A549 (cell line): ENCODE data around the gene DHX34.
"Not testable (repeated sequence)": the region's sequence is repeated elsewhere in the genome, so short reads cannot be mapped to it uniquely, and the experiment has no call there.

Experiments
- CEBPB ChIP-seq, 2 experiments: fragments of >200 bp in 1 of 2; sonication (Bioruptor Twin) in 1 of 2; formaldehyde crosslinking in 1 of 2; IDR thresholded peaks; 2 replicates each; pipeline ENCODE4 v1.6.1; 2012 to 2016
- ESRRA ChIP-seq: fragments of 150-350 bp; IDR thresholded peaks from 2 replicates; pipeline ENCODE4 v1.6.1; 2014; ENCODE audit warnings: mild to moderate bottlenecking, low read length, borderline replicate concordance
- HOXA7 ChIP-seq: fragments of 250-450 bp; sonication (Bioruptor Pico); IDR thresholded peaks from 2 replicates; pipeline ENCODE4 v1.5.0; 2020; ENCODE audit warnings: mild to moderate bottlenecking, moderate library complexity
- MYC ChIP-seq: IDR thresholded peaks from 2 replicates; pipeline ENCODE4 v1.6.1; 2012; ENCODE audit warnings: mild to moderate bottlenecking, inconsistent platforms, low read length, improper control_type of control experiment, borderline replicate concordance
- NR3C1 ChIP-seq: fragments of >200 bp; sonication (Bioruptor Twin); formaldehyde crosslinking; IDR thresholded peaks from 3 replicates; pipeline ENCODE4 v1.6.1; 2017
- POLR2A ChIP-seq: IDR thresholded peaks from 2 replicates; pipeline ENCODE4 v1.6.1; 2012; ENCODE audit warnings: mild to moderate bottlenecking, low read length
- TF ChIP-seq, protein P1 (sequence below): fragments of >200 bp; sonication (Bioruptor Twin); formaldehyde crosslinking; IDR thresholded peaks from 3 replicates; pipeline ENCODE4 v1.5.1; 2016

DNA sequence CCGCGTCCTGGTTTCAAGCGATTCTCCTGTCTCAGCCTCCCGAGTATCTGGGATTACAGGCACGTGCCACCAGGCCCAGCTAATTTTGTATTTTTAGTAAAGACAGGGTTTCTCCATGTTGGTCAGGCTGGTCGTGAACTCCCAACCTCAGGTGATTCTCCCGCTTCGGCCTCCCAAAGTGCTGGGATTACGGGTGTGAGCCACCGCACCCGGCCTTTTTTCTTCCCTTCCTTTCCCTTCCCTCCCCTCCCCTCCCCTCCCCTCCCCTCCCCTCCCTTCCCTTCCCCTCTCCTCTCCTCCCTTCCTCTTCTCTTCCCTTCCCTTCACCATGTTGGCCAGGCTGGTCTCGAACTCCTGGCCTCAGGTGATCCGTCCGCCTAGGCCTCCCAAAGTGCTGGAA lies 48.2 kb upstream of the DHX34 start:
- TF ChIP-seq, protein P1, sequence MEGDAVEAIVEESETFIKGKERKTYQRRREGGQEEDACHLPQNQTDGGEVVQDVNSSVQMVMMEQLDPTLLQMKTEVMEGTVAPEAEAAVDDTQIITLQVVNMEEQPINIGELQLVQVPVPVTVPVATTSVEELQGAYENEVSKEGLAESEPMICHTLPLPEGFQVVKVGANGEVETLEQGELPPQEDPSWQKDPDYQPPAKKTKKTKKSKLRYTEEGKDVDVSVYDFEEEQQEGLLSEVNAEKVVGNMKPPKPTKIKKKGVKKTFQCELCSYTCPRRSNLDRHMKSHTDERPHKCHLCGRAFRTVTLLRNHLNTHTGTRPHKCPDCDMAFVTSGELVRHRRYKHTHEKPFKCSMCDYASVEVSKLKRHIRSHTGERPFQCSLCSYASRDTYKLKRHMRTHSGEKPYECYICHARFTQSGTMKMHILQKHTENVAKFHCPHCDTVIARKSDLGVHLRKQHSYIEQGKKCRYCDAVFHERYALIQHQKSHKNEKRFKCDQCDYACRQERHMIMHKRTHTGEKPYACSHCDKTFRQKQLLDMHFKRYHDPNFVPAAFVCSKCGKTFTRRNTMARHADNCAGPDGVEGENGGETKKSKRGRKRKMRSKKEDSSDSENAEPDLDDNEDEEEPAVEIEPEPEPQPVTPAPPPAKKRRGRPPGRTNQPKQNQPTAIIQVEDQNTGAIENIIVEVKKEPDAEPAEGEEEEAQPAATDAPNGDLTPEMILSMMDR, result not testable (repeated sequence)
- TF ChIP-seq ESRRA; CEBPB (IDR thresholded peaks at IDR 0.05); MYC; HOXA7; NR3C1; POLR2A: not testable (repeated sequence)
